Measurements from ENCODE around the gene NDUFS1.
"Not testable (repeated sequence)": the region's sequence is repeated elsewhere in the genome, so short reads cannot be mapped to it uniquely, and the experiment has no call there.

Gene NDUFS1

DNA sequence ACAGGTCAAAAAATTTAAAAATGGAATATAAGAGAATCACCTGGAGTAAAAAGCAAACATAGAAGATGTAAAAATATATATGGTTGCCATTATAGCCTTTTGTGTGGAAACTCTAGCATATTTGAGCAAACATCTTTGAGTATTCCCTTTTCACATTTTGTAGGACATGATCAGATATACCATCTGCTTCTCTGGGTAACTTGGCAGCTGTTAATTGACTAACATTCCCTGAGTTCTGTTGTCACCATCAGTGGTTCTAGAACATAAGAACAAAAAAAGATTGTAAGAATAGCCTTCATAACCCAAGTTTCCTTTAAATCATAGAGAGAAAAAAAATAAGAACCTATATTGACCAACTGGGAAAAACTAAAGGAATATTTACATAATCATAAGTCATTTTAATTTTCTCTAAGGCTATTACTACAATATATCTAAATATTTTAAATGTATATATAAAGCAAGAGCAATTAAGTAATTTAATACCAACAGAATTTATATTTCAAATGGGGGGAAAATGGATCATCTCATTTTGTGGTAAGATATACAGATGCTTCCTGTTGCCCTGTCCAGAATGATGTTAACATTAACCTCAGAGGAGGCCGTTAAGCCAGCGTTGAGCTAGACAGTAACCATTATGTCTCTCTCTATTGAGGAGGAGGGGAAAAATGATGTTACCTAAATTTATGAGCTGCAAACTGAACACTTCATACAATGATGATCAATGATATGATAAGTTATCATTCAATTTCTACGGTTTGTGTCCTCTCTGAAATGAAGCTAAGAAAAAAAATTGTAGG lies 63.5 kb downstream of the NDUFS1 start:
- no peak for DNase-seq

DNA sequence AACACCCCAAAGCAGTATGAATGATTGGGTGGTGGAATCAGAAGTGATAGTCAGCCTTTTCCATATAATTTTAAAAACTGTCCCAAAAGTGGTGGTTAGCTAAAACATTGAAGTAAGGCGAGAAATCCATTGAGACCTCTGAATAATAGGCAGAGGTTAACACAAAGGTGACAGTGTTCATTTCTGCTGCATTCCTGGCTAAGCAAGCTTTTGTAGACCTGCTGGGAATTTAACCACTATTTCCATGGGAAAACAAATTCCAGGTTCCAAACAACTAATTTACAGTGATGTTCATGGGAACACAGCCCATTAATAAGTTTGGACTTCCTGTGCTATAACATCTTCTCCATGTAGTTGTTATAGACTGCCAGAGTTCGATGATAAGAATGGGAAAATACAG lies 66.9 kb downstream of the NDUFS1 start:
- DNase-seq: no peak

DNA sequence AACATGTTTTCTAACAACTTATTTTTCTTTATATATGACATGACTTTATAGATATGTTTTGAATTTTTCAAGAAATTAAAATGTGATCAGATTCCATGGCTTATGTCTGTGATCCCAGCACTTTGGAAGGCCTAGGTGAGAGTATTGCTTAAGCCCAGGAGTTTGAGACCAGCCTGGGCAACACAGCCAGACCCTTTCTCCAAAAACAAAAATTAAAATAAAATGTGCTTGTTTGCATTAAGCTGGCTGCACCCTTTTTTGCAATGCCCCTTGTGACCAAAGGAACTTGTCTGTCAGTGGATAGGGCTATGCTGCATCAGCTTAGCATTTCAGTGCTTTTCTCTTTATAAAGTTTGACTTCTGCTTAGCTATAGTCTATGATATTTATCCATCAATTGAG lies 71.0 kb downstream of the NDUFS1 start:
- DNase-seq: no peak

DNA sequence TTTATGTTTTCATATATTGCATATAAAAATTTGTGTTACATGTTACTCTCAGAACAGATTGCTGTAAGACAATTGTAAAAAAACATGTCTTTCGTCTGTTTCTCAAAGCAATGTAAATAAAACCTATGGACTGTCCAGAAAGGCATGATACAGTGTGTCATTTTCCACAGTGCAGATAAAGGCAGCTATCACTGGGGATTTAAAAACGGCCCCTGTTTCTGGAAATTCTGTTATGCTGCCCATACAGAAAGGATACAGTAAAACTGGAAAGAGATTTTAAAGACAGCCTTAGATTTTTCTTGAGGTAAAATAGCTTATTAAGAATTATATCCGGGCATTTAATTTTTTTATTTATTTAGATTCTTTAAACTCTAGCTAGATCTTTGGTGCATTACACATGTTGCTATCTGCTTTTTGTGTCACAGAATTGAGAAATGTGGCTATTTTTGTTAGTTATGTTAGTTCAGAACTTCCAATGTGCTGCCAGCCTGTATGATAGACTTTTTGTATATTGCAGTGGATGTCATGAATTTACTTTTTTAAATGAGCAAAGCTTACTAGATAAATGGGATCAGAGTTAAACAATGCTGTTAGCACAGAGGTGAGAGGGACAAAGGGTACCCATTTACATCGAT lies 72.4 kb downstream of the NDUFS1 start:
- DNase-seq: no peak

DNA sequence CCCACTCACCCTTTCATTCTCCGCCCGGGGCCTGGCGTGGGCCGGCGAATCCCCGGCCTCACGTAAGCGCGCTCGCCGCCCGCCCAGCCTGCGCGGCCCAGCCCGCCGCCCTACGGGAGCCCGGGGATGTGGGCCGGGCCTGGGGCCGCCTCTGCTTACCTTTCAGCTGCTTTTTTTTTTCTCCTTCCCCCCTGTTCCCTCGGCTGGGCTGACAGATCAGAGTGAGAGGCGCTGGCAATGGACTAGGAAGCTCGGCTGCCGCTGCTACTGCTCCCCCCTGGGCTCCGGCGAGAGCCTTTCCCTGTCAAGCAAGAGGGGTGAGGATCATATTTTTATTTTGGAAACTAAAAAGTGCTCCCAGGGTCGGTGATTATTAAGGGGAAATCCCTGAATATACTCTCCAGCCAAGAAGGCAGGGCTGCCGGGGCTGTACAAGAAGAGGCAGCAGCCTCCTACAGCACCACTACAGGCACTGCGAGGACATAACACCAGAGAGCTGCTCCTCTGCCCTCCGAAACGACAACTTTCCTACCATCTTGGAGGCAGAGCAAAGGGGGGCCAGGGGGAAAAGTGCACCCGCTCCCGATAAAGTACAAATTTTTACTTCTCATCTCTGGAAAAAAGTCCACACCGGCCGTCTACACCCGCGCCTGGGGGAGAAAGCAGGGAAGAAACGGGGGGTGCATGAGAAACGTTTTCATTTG lies 73.3 kb downstream of the NDUFS1 start, which contains the start of gene INO80D:
TSS of gene INO80D (minus strand) at position 433 of the 704 bp plus-strand sequence. CDS start 23,158 bp downstream, outside the sequence.
- peak; percentile 88 for DNase-seq

DNA sequence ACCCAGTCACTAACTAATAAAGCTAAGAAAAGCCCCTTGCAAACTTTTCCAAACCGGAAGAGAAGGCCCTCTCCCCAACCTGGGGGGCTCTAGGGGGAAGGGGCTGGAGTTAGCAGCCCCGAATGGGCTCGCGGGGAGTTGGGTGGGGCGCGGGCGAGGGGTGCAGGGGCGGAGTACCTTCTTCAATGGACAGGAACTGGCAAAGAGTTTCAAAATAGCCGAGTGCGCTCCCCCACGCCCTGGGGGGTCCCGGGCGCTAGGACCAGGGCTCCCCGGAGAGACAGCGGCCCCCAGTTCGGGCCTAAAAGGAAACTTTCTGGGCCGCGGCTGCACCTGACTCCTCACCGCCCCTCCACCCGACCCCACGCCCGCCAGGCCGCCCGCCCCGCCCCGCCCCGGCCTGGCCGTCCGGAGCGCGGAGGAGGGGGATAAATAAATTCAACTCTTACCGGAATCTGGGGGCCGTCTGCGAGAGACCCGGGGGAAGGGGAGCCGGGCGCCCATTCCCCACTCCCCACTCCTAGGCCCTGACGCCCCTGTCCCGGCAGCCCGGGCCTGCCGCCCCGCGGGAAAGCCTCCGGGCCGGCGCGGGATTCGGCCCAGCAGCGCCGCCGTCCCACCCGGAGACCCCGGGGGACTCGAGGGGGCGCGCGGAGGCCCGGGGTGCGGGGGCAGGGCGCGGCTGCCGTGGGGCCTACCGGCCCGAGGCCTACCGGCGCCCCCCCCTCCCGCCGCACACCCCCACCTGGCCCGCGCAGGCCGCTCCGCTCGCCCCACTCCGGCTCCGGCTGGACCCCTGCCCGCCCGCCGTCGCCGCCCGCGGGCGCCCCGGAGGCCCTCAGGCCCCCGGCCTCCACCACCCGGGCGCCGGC lies 74.1 kb downstream of the NDUFS1 start:
- peak; percentile 30 for DNase-seq

DNA sequence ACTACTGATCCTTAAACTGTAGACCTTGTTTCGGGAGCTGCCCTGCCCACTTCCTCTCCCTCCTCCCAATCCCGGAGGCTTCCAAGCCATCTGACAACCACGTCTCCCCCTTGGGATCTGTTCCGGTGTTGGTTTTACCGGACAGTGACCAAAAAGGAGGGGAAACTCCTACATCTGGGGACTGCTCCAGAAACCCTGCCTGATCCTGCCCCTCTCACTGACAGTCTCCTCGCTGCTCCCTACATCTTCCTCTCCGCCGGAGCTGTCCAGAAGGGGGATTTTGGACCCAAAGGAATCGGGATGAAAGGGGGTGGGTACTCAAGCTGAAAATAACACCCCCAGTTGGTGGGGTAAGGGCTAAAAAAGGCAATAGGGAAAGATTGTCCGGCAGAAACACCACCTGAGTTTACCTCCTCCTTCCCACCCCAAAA lies 74.8 kb downstream of the NDUFS1 start:
- DNase-seq: peak; percentile 27

DNA sequence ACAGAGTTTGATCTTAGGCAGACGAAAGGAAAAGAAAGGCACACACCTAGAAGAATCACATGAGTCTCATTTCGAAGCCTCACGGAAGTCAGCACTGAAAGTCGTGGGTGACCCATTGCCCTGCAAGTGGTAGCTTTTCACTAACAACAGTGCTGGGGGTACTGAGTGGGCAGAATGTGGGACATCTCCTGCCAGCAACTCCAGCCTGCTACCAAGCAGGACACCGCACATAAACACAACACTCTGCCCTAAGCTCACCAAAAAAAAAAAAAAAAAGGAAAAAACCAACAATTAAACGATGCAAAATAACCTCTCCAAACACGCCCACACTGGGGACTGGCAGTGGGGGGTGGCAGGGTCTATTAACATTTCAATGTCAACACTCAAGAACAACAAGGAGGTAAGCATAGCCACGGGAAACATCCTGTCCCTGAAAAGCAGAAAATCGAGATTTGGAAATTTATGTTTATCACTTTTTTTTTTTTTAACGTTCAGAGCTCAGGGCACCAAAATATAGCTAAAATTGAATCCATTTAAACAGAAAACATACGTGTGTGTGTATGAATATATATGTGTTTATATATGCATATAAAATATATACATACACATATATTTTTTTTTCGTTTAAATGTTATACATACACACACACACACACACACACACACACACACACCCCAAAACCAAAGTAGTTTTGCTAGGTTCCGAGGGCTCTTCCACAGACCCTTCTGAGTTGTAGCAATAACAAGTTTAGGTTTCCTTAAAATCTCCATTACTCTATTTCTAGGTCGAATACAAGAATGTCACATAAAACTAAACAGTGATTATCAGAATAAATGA lies 75.4 kb downstream of the NDUFS1 start:
- peak; percentile 53 for DNase-seq

DNA sequence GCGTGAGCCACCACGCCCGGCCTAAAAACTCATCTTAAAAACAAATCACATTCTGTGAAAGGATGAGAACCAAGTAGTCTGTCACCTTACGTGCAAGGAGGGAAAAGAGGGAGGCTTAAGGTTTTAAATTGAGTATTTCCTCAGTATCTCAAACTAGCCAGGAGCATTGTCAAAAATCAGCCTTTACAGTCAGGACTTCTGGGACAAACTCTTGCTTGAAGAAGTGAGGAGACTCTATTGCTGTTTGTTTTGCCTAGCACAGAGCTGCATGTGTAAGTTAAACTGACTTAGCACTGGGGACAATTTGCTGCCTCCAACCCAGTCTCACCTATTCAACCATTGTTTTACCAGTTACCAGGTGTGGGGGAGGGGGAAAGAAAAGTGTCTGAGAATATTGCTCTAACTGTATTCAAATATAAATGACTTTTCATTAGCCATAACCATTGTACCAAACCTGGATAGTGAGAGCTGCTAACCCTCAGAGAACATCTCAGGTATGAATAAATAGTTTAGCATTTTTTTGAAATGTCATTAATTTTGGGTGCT lies 76.9 kb downstream of the NDUFS1 start:
- DNase-seq: no peak

DNA sequence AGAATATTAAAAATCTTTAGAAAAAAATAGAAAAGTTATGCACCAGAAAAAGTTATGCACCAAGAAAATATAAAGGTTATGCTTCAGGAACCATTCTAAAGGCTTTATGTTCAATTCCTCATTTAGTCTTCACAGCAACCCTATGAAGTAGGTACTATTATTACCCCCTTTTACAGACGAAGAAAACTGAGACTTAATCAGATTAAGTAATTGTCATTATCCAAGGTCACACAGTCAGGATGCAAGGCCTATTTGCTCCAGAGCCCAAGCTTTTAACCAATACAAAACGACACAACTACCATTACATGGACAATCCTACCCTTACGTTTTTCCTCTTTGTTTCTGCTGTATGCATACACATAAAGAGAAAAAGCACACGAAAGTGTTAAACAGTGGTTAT lies 78.3 kb downstream of the NDUFS1 start:
- DNase-seq: no peak

DNA sequence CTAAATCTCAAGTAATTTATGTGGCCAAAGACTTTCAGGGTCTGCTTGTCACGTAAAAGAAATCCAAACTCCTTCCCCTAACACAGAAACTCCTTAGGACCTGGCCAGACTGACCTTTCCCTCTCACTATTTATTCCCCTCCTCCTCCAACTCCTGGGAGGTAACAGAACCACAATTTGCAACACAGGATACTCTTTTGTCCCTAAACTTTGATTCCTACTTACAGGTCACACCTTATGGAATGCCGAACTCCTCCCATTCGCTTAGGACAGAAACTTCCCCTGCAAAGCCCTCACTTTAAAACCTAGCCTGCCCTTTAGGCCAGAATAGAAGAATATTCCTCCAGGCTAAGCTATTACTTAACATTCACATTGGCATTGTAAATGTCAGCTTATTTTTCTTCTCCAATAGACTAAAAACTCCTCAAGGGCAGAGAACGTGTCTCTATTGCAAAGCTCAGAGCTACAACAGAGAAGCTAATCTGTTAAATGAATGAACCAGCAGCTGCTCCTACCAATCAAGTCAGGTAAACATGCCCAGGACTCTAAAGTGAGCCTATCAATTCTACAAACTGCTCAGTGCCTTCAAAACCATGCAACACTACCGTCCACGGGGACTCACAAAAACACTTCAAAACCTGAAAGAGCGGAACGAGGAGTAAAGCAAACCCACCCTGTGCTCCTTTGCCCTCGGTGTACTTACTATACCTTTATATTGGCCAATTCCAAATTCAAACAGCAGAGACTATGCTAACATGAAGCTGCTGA lies 79.4 kb downstream of the NDUFS1 start:
- DNase-seq: no peak

DNA sequence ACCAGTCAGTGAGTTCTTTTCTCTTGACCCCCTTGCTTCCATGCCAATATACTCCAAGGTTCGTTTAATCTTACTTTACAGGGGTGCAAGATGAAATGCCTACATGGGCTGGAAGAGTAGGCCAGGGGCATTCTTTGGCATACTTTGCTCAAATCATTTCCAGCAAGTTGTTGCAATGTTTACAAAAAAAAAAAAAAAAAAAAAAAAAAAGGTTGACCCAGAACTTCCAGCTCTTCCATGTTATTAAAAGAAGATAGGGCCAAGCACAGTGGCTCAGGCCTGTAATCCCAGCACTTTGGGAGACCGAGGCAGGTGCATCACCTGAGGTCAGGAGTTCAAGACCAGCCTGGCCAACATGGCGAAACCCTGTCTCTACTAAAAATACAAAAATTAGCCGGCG lies 81.4 kb downstream of the NDUFS1 start:
- DNase-seq: not testable (repeated sequence)

DNA sequence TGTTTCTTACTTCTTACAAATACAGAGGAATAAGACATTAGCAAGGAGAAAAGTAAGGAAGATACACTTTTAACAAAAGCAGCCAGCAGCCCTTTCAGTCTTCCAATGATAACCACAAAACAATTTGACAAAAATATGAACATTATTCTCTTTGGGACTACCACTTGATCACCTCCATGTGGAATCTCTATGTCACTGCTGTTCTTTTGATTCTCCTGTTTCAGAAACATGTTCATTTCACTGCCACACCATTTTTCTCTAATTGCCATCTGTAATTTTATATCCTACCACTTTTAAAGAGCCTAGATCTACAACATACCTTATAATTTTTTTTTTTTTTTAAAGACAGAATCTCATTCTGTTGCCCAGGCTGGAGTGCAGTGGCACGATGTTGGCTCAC lies 84.1 kb downstream of the NDUFS1 start:
- no peak for DNase-seq

DNA sequence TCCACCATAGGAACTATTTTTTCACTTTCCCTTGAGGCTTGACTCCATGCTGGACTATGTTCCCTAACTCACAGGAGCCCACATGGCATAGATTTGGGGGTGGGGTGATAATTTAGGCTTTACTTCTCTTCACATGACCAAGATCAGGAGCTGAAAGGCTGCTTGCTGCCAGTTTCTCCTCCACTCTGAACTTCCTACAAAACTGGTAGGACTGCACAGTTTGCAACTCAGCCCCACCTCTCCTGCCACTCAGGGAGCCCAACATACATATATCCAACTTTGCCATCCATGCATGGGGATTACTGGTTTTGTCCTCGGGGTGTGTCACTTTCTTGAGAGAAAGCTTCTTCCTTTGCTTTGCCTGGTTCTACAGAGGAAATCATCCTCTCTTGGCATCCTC lies 87.4 kb downstream of the NDUFS1 start:
- DNase-seq: no peak

DNA sequence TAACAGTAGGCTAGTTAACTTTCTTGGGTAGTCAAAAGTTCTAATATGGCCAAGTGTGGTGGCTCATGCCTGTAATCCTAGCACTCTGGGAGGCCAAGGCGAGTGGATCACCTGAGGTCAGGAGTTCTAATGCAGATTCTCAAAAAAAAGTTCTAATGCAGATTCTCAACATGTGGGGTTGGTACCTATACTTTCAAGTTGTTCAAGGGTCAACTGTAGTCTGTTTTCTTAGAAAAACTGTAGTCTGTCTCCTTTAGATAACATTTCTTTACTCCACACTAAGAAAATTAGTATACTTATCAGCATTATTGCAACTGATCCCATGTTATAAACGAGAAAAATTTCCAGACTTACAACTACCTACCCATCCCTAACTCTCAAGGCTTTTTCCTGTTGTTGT lies 89.8 kb downstream of the NDUFS1 start:
- no peak for DNase-seq

DNA sequence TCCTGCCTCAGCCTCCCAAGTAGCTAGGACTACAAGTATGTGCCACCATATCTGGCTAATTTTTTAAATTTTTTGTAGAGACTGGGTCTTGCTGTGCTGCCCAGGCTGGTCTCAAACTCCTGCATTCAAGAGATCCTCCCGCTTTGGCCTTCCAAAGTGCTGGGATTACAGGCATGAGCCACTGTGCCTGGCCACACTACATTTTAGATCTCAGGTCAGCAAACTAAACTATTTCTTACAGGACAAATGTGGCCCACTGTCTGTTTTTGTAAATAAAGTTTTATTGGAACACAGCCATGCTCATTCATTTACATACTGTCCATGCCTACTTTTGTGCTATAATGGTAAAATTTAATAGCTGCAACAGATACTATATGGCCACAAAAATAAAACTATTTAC lies 91.0 kb downstream of the NDUFS1 start:
- DNase-seq: no peak
